Measurements from ENCODE around the gene TNIP3. TPM values are rescaled to one million over a fixed set of nuclear protein-coding genes. Genes with fewer than 3 reads are reported as not detected.

Gene TNIP3
- total RNA-seq, 1 experiment from 2014 or later, result not detected

- TF ChIP-seq SIN3A (IDR thresholded peaks at IDR 0.05; ENCODE audit: borderline replicate concordance, insufficient read depth, low read depth, low read length) (no peak), REST (IDR thresholded peaks at IDR 0.05; ENCODE audit: insufficient read depth in 1 of 2, low read depth in 2 of 2, low read length in 1 of 2) (no peak), POLR2AphosphoS5 (IDR thresholded peaks at IDR 0.05; ENCODE audit: low read depth, low read length) (no peak), CTCF (IDR thresholded peaks at IDR 0.05) (no peak), TCF7L2 (IDR thresholded peaks at IDR 0.05; ENCODE audit: low read depth, low read length) (no peak)
- Histone ChIP-seq H3K27me3 (ENCODE audit: control insufficient read depth, insufficient read depth, low read length) (no peaks in the 10 kb centered on the region), H3K27ac (ENCODE audit: low read length) (no peak overlapping the region), H3K36me3 (ENCODE audit: control insufficient read depth, insufficient read depth, low read length) (no peaks in the 10 kb centered on the region), H3K4me1 (ENCODE audit: control insufficient read depth, insufficient read depth, low read length) (no peaks in the 10 kb centered on the region), H3K4me3 (ENCODE audit: low read depth in 2 of 2, low read length in 2 of 2) (no peak overlapping the region), H3K9me3 (ENCODE audit: control insufficient read depth, insufficient read depth, low read depth, low read length) (no peaks in the 10 kb centered on the region)
- intact Hi-C loops (cut with micrococcal nuclease; ENCODE audit: unreplicated experiment) (no loop called here), in situ Hi-C loops (cut with HindIII; ENCODE audit: low pct_unique_long_range_greater_than_20kb, low sequenced_read_pairs) (no loop called here)
- ChIA-PET CTCF (no interaction called here), POLR2A (no interaction called here)
- no peak for ATAC-seq
- no TSS peak for BruUV-seq (replicated peaks)
- no peak for DNase-seq (ENCODE audit: low read depth, low spot score)
Observed at GRCh38 chr4:121165206-121165605, 1.1 kb upstream of the TNIP3 start.

GRCh38 chr4:121156822-121157769 is 7.0 kb downstream of the TNIP3 start:
- Histone ChIP-seq H3K27me3 (ENCODE audit: control insufficient read depth, insufficient read depth, low read length) (no peaks in the 10 kb centered on the region; the same call in none of the 2 replicates), H3K4me3 (ENCODE audit: low read depth in 2 of 2, low read length in 2 of 2) (peak overlapping the region; percentile 25 to 47), H3K36me3 (ENCODE audit: control insufficient read depth, insufficient read depth, low read length) (no peaks in the 10 kb centered on the region), H3K27ac (ENCODE audit: low read length) (no peak overlapping the region), H3K4me1 (ENCODE audit: control insufficient read depth, insufficient read depth, low read length) (no peaks in the 10 kb centered on the region), H3K9me3 (ENCODE audit: control insufficient read depth, insufficient read depth, low read depth, low read length) (no peaks in the 10 kb centered on the region)
- DNase-seq (ENCODE audit: low read depth, low spot score) (no peak), ATAC-seq (peak; percentile 51; the same call in 1 of the 2 replicates)
- no TSS peak for BruUV-seq (replicated peaks)
- ChIA-PET CTCF (no interaction called here), POLR2A (interaction anchor here (0.6 kb wide), 1 partner anchor 38 kb away, joined by 8 read pairs; no protein-coding TSS in a partner anchor)
- in situ Hi-C loops (cut with HindIII; ENCODE audit: low pct_unique_long_range_greater_than_20kb, low sequenced_read_pairs), result no loop called here
- TF ChIP-seq REST (IDR thresholded peaks at IDR 0.05; ENCODE audit: insufficient read depth in 1 of 2, low read depth in 2 of 2, low read length in 1 of 2) (no peak), POLR2AphosphoS5 (IDR thresholded peaks at IDR 0.05; ENCODE audit: low read depth, low read length) (no peak), TCF7L2 (IDR thresholded peaks at IDR 0.05; ENCODE audit: low read depth, low read length) (no peak), CTCF (IDR thresholded peaks at IDR 0.05) (no peak), SIN3A (IDR thresholded peaks at IDR 0.05; ENCODE audit: borderline replicate concordance, insufficient read depth, low read depth, low read length) (no peak)
- intact Hi-C loops (cut with micrococcal nuclease; ENCODE audit: unreplicated experiment), result no loop called here
